ENCODE results near the gene OR4D10.

- no peak for TF ChIP-seq EP300 (IDR thresholded peaks at IDR 0.05)
- no peak for TF ChIP-seq CTCF (IDR thresholded peaks at IDR 0.05)
- no peak for TF ChIP-seq POLR2AphosphoS5 (IDR thresholded peaks at IDR 0.05)
Observed at GRCh38 chr11:59511675-59512074, 38.6 kb downstream of the OR4D10 start.

All from stomach (tissue), 4 donors.